Mammary epithelial cell (primary cell): Measurements from ENCODE around the gene ISYNA1.

ENCODE experiments used
- EZH2 ChIP-seq: IDR thresholded peaks from 2 replicates; pipeline ENCODE4 v1.6.1; 2012; ENCODE audit warnings: low read length, inconsistent platforms, borderline replicate concordance
- TF ChIP-seq, protein P1 (sequence below), 2 donors: IDR thresholded peaks in 1 of 2; conservative IDR thresholded peaks in 1 of 2; 2 replicates each; pipeline ENCODE4 v1.5.1; 2011 to 2012; ENCODE audit warnings: inconsistent platforms in 2 of 2, low read length in 2 of 2, mild to moderate bottlenecking in 2 of 2, control low read depth in 1 of 2, low read depth in 1 of 2; ENCODE audit not compliant: insufficient read depth in 1 of 2; ENCODE audit errors: extremely low read depth in 1 of 2

GRCh38 chr19:18475762-18476331 is 37.9 kb upstream of the ISYNA1 start:
- no peak for TF ChIP-seq EZH2
- TF ChIP-seq, protein P1, sequence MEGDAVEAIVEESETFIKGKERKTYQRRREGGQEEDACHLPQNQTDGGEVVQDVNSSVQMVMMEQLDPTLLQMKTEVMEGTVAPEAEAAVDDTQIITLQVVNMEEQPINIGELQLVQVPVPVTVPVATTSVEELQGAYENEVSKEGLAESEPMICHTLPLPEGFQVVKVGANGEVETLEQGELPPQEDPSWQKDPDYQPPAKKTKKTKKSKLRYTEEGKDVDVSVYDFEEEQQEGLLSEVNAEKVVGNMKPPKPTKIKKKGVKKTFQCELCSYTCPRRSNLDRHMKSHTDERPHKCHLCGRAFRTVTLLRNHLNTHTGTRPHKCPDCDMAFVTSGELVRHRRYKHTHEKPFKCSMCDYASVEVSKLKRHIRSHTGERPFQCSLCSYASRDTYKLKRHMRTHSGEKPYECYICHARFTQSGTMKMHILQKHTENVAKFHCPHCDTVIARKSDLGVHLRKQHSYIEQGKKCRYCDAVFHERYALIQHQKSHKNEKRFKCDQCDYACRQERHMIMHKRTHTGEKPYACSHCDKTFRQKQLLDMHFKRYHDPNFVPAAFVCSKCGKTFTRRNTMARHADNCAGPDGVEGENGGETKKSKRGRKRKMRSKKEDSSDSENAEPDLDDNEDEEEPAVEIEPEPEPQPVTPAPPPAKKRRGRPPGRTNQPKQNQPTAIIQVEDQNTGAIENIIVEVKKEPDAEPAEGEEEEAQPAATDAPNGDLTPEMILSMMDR (conservative IDR thresholded peaks at IDR 0.05 in 1 of 2, IDR thresholded peaks at IDR 0.05 in 1 of 2; ENCODE audit: extremely low read depth in 1 of 2, insufficient read depth in 1 of 2, low read depth in 1 of 2, low read length in 2 of 2) = no peak
